Osteoblast (primary cell): ENCODE data around the gene LAMC1. TPM values are rescaled to one million over a fixed set of nuclear protein-coding genes. Genes with fewer than 3 reads are reported as not detected.

Experiments
- DNase-seq: peaks from one replicate; pipeline ENCODE4 v3.0.0; 2011; ENCODE audit warnings: low spot score, mixed read lengths; ENCODE audit not compliant: insufficient read length; ENCODE audit errors: missing footprints
- H2AFZ ChIP-seq: 2 replicates; pipeline ENCODE4 v1.6.0; 2011; ENCODE audit warnings: mild to moderate bottlenecking, low read length
- H3K27ac ChIP-seq: 2 replicates; pipeline ENCODE4 v1.5.1; 2011; ENCODE audit warnings: mild to moderate bottlenecking, low read depth, low read length, moderate library complexity
- H3K27me3 ChIP-seq: 2 replicates; pipeline ENCODE4 v1.6.0; 2012; ENCODE audit warnings: mild to moderate bottlenecking, control low read depth, inconsistent platforms, low read length, moderate library complexity; ENCODE audit not compliant: insufficient read depth
- H3K36me3 ChIP-seq: 2 replicates; pipeline ENCODE4 v1.5.1; 2011; ENCODE audit warnings: mild to moderate bottlenecking, low read length, control low read depth, moderate library complexity; ENCODE audit not compliant: insufficient read depth
- H3K4me1 ChIP-seq: 2 replicates; pipeline ENCODE4 v1.5.1; 2011; ENCODE audit warnings: mild to moderate bottlenecking, low read length, control low read depth, moderate library complexity; ENCODE audit not compliant: insufficient read depth
- H3K4me2 ChIP-seq: 2 replicates; pipeline ENCODE4 v1.6.0; 2011; ENCODE audit warnings: mild to moderate bottlenecking, low read length; ENCODE audit not compliant: insufficient read depth
- H3K4me3 ChIP-seq: fragments of 200-600 bp; sonication (generic); 3 replicates; pipeline ENCODE4 v1.5.1; 2012; ENCODE audit warnings: mild to moderate bottlenecking, low read length, inconsistent platforms; ENCODE audit not compliant: insufficient read depth
- H3K79me2 ChIP-seq: 2 replicates; pipeline ENCODE4 v1.6.0; 2012; ENCODE audit warnings: mild to moderate bottlenecking, low read length, control low read depth, inconsistent platforms; ENCODE audit not compliant: insufficient read depth
- H3K9me3 ChIP-seq: 2 replicates; pipeline ENCODE4 v1.5.1; 2011; ENCODE audit warnings: low read depth, low read length, control low read depth
- H4K20me1 ChIP-seq: 2 replicates; pipeline ENCODE4 v1.6.0; 2012; ENCODE audit warnings: mild to moderate bottlenecking, low read length, control low read depth; ENCODE audit not compliant: insufficient read depth
- CTCF ChIP-seq: IDR thresholded peaks from 2 replicates; pipeline ENCODE4 v1.5.1; 2011; ENCODE audit warnings: mild to moderate bottlenecking, low read depth, low read length, moderate library complexity; ENCODE audit errors: extremely low read depth
- total RNA-seq: library from RNA; depleted of rRNA; stranded (reverse); fragments of >200 nt; gene quantifications from 2 replicates; pipeline ENCODE4 v1.2.3, GENCODE V29; 2012

Gene LAMC1
- total RNA-seq, 1 donor = 966 TPM

GRCh38 chr1:183155939-183156338, 132.7 kb downstream of the LAMC1 start:
- Histone ChIP-seq H4K20me1 (no peaks in the 10 kb centered on the region), H3K27me3 (no peaks in the 10 kb centered on the region), H3K9me3 (no peaks in the 10 kb centered on the region), H2AFZ (no peak overlapping the region), H3K27ac (no peak overlapping the region), H3K79me2 (no peaks in the 10 kb centered on the region), H3K4me2 (no peak overlapping the region), H3K4me3 (no peak overlapping the region), H3K36me3 (no peaks in the 10 kb centered on the region), H3K4me1 (peaks cover 4% of the 10 kb centered on the region)
- no peak for DNase-seq
- TF ChIP-seq CTCF = no peak

GRCh38 chr1:183159960-183160359, 136.7 kb downstream of the LAMC1 start:
- no peak overlapping the region for H3K4me3 ChIP-seq
- no peaks in the 10 kb centered on the region for H3K36me3 ChIP-seq
- no peaks in the 10 kb centered on the region for H3K27me3 ChIP-seq
- H2AFZ ChIP-seq = peak overlapping the region; percentile 35
- no peak for TF ChIP-seq CTCF
- no peak for DNase-seq
- H3K4me2 ChIP-seq = no peak overlapping the region
- H4K20me1 ChIP-seq = no peaks in the 10 kb centered on the region
- no peaks in the 10 kb centered on the region for H3K79me2 ChIP-seq
- peaks cover 33% of the 10 kb centered on the region for H3K4me1 ChIP-seq
- H3K27ac ChIP-seq = no peak overlapping the region
- H3K9me3 ChIP-seq = no peaks in the 10 kb centered on the region

GRCh38 chr1:183161391-183161790, 138.2 kb downstream of the LAMC1 start:
- no peak overlapping the region for H3K27ac ChIP-seq
- H3K36me3 ChIP-seq = no peaks in the 10 kb centered on the region
- H3K4me3 ChIP-seq = no peak overlapping the region
- no peak for TF ChIP-seq CTCF
- H2AFZ ChIP-seq = peak overlapping the region; percentile 12
- peaks cover 34% of the 10 kb centered on the region for H3K4me1 ChIP-seq
- no peaks in the 10 kb centered on the region for H3K27me3 ChIP-seq
- H4K20me1 ChIP-seq = no peaks in the 10 kb centered on the region
- H3K4me2 ChIP-seq = no peak overlapping the region
- H3K79me2 ChIP-seq = no peaks in the 10 kb centered on the region
- H3K9me3 ChIP-seq = no peaks in the 10 kb centered on the region
- no peak for DNase-seq

GRCh38 chr1:183163316-183163715, 140.1 kb downstream of the LAMC1 start:
- no peaks in the 10 kb centered on the region for H3K79me2 ChIP-seq
- peak overlapping the region; percentile 43 for H3K4me2 ChIP-seq
- DNase-seq = no peak
- no peak overlapping the region for H3K4me3 ChIP-seq
- peak overlapping the region; percentile 85 for H3K27ac ChIP-seq
- no peaks in the 10 kb centered on the region for H3K27me3 ChIP-seq
- H3K9me3 ChIP-seq = no peaks in the 10 kb centered on the region
- TF ChIP-seq CTCF = no peak
- no peaks in the 10 kb centered on the region for H3K36me3 ChIP-seq
- H2AFZ ChIP-seq = no peak overlapping the region
- H3K4me1 ChIP-seq = peaks cover 36% of the 10 kb centered on the region
- H4K20me1 ChIP-seq = no peaks in the 10 kb centered on the region
